Middle frontal gyrus (tissue), 1 donor: ENCODE results near the gene MLLT10.

Experiments used
- DNase-seq: peaks from one replicate; pipeline ENCODE4 v3.0.0-alpha.2; 2015; ENCODE audit warnings: low spot score; ENCODE audit errors: extremely low spot score

MLLT10 gene

GRCh38 chr10:21634599-21635365 is 100.8 kb downstream of the MLLT10 start:
- no peak for DNase-seq

DNA sequence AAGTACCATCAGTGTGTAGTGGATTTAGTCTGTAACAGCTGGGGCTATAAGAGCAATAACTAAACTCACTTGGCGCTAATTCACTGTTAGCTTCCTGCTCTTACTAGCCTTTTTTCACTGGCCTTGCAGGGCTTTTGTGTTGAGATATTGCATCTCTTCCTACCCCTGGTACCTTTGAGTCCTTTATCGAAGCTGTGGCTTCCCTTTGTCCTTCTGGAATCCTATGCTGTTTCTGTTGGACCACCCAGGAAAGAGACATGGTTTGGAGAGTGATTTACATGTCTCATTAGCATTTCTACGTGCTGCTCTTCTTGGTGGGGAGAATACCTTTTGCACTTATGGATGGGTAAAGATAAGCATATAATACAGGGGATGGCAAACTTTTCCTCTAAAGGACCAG is 103.8 kb downstream of the MLLT10 start:
- DNase-seq: no peak

GRCh38 chr10:21638681-21639080 is 104.6 kb downstream of the MLLT10 start:
- DNase-seq: no peak

GRCh38 chr10:21648040-21648439 is 114.0 kb downstream of the MLLT10 start:
- no peak for DNase-seq

DNA sequence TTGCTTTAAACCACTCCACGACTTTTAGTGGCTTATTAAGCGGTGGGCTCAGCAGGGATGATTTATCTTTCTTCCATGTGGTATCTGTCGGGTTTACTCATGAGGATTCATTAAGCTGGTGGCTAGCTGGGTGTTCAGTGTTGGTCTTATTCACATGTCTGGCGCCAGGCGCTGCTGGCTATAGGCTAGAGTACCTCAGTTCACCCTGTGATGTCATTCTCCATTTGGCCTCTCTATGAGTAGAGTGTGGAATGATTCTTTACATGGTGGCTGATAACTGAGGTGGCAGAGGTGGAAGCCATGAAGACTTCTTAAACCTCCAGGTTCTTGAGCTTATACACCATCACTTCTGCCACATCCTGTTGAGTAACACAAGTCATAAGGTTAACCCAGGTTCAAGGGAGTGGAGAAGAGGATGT is 115.4 kb downstream of the MLLT10 start:
- no peak for DNase-seq

GRCh38 chr10:21650353-21650752 is 116.3 kb downstream of the MLLT10 start:
- no peak for DNase-seq

GRCh38 chr10:21655236-21655635 is 121.2 kb downstream of the MLLT10 start:
- DNase-seq: no peak

DNA sequence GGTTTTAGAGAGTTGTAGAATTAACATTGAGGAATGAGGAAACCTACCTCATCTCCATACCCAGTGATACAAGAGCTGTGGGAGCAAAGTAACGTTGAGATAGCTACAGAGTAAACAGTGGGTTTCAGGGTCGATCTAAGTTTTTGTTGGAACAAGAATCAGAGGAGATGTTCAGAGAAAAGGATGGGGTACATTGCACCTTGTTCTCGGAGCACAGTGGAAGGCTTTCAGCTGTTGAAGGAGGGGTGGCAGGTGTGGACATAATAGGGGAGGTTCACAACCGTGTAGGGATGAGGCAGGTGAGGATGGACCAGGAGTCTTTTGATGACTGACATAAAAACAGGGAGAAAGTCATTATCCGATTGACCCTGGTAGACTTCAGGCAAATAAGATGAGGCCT is 121.7 kb downstream of the MLLT10 start:
- no peak for DNase-seq

- no peak for DNase-seq
These were observed 127.1 kb downstream of the MLLT10 start for GRCh38 chr10:21661087-21661486.

DNA sequence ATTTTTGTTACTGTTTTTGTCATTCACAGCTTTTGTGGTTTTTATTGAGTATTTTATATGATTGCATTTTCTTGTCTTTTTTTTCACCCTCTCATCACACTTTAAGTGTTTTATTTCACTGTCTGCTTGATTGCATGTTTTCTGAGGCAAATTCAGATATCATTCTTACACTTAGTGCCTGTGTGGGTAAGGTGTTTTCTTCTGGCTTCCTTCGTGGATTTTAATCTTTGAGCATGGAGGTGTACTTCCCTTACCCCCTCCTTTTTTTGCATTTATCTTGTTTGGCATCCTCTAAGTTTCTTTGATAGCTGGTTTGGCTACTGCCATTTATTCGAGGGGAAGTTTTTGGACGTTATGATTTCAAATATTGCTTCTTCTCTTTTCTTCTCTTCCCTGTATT is 127.9 kb downstream of the MLLT10 start:
- no peak for DNase-seq

DNA sequence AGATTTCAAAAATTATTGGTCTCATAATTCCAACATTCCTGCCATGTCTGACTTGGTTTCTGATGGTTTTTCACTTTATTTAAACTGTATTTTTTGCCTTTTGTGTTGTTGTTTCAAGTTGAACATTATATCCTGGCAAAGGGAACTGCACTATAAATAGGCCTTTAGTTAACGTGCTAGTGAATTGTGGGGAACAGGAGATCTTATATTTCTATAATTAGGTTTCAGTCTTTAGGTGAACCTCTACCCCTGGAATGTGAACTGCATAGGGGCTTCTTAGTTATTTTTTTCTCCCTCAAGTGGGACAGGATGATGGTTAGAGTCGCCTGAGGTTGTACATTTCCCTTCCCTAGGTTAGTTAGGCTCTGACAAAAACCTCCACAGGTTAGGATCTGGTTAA is 128.6 kb downstream of the MLLT10 start:
- DNase-seq: no peak

DNA sequence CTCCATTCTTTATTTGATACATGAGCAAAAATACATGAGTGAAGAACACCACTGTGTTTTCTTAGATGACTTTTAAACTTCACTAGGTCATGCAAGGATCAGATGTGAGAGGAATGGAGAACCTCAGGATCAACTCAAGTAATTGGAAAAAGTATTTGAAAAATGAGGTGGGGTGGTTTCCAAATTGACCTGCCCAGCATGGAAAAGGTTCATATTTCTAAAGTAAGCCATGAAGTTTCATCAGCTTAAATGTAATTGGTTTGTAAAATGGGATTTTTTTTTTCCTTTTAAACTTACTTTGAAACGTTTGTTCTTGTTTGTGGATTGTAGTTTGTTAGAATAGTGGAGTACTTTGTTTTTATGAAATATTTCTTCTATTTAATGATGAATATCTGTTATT is 134.8 kb downstream of the MLLT10 start:
- no peak for DNase-seq

DNA sequence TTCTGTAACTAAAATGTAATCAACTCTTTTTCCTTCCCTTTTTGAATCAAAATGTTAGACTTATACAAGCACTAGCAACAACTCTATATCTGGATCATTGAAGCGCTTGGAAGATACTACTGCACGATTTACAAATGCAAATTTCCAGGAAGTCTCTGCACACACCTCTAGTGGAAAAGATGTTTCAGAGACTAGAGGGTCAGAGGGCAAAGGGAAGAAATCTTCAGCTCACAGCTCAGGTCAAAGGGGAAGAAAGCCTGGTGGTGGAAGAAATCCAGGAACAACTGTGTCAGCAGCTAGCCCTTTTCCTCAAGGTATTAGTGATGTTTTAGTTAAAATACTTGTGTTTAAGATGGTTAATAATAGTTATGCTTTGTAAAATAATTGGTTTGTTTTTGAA is 136.4 kb downstream of the MLLT10 start:
- DNase-seq: no peak

DNA sequence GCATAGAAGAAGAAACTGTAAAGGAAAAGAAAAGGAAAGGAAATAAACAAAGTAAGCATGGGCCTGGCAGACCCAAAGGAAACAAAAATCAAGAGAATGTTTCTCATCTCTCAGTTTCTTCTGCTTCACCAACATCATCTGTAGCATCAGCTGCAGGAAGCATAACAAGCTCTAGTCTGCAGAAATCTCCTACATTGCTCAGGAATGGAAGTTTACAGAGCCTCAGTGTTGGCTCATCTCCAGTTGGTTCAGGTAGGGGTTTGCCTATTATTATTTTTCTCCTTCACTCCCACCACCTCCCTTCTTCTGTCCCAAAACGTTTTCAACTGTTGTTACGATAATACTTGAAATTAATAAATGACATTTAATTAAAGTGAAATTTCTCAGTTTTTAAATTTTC is 139.6 kb downstream of the MLLT10 start:
- DNase-seq: no peak

GRCh38 chr10:21675157-21675796 is 141.2 kb downstream of the MLLT10 start:
- DNase-seq: no peak

DNA sequence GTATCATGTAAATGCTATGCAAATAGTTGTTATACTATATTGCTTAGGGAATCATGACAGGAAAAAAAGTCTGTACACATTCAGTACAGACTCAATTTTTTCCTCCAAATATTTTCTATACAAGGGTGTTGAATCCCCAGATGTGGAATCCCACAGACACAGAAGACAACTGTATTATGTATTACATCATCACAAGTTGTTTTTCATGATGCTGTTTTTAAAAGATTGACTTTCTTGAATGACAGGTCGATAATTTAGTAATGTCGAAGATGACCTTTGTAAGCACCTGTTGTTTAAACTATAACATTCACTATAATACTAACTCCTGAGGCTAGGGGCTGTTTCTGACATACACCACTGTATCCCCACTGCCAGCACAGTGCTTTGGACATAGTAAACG is 143.5 kb downstream of the MLLT10 start:
- DNase-seq: no peak

DNA sequence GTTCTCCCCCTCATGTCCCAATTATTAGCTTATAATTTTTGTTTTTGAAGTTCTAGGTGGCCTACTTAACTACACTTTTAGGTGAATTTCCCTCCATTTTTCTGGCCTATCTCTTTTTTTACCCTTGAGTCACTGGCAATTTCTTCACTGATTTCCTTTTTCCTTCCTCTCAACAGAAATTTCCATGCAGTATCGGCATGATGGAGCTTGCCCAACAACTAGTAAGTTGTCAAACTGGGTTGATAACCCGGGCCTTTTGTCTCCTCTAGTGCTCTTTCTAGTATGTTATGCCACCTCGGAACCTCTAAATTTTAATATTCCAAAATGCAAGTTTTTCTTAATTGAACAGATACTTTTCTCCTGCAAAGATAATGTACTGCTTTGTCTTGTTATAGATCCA is 147.1 kb downstream of the MLLT10 start:
- DNase-seq: no peak

DNA sequence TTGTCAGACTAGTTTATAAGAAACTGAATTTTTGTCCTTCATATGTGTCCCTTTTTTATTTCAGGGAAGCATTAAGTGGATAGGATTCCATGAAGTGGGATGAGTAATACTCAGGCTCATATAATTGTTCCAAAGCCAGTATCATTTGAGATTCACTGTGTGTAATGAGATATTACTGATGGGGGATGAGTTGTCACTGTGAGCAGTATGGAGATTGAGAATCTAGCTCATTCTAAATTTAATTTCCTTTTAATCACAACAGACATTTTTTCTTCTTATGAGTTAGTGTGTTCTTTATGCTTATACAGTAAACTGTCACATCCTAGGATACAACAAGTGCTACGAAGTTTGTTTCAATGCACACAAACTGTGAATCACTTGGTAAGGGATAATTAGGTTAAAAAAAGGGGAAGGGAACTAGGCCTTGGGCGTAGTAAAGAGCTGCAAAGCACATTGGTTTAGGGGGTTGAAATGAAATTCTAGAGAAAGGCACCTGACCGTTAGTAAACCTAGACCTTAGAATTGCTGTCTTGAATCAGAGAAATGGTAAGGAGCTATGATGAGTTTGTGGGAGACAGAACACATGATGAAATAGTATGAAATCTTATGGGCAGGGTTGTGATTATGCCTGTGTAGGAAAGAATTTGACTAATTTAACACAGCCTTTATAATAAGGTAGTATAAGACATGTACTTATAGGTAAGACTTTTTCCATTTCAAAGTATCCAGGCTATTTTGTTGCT is 153.4 kb downstream of the MLLT10 start:
- no peak for DNase-seq

DNA sequence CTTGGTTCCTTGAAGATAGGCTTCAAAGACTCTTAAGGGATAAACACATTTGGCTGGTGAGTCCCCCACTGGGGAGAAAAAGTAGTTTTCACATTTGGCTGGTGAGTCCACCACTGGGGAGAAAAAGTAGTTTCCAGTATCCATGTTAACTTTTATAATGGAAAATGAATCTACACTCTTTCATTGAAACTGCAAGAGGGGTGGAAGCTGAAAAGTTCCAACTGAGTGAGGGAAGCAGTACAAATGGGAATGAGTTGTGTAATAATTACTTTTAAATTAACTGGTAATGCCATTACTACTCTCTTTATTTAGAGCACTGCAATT is 153.9 kb downstream of the MLLT10 start:
- DNase-seq: no peak

DNA sequence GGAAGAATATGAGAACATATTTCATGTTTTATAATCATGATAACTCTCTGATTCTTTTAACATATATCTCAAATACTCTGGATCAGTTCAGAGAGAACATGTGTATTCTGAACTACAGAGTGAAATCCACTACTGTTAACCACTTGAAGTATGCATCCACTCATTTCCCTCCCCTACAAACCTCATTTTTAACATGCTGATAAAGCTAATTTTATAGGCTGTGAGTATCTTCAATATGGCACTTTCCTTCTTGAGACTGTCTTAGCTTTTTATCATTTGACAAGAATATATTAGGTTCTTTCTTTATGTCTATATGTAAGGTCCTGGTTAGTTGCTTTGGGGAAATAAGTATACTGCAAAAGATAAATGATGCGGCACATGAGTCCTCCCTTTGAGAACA is 154.8 kb downstream of the MLLT10 start:
- DNase-seq: no peak

DNA sequence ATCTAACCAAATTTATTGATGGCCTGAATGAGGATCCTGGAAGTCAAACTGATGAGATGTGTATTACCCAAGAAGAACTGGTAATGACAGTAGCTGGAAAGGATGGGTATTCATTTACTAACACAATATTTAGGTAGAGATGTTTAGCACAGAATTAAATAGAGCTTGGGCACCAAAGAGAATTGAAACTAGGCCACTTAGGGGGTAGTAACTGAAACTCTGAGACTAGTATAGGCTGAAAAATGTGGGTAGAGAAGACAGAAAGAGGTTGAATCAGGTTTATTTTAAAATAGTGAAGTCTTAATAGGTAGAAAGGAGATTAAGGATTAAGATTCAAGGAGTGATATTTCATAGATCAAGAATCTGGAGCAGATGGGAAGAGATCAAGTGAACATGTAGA is 155.8 kb downstream of the MLLT10 start:
- DNase-seq: no peak

DNA sequence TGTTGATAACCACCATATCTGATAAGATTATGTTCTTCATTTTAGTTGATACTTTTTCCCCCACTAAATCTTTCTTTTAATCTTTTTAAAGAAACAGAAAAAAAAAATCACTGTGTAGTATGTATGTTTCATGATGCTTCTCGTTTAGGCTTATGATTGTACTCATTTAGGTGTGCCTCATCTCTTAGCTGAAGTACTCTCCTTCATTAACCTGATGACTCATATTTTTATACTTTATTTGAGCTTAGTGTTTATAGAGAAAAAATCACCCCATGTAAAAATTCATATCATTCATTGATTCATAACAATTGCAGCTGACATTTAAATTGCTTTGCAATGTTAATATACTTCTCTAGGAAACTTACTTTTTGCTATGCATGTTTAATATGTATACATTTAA is 158.9 kb downstream of the MLLT10 start:
- DNase-seq: no peak

GRCh38 chr10:21693418-21693817 is 159.4 kb downstream of the MLLT10 start:
- no peak for DNase-seq
